Fibroblast of mammary gland (primary cell): ENCODE measurements around the gene KCTD11.

Source experiments
- DNase-seq: peaks from one replicate; pipeline ENCODE4 v3.0.0-alpha.2; 2010; ENCODE audit warnings: low read depth
- H3K4me3 ChIP-seq: 2 replicates; pipeline ENCODE4 v1.5.1; 2011; ENCODE audit warnings: low read depth, mild to moderate bottlenecking, low read length, moderate library complexity; ENCODE audit not compliant: control insufficient read depth
- CTCF ChIP-seq: conservative IDR thresholded peaks from 2 replicates; pipeline ENCODE4 v1.5.1; 2011; ENCODE audit warnings: low read depth, low read length, inconsistent platforms; ENCODE audit not compliant: control insufficient read depth, insufficient read depth

The KCTD11 gene

GRCh38 chr17:7403977-7404736 is 52.2 kb downstream of the KCTD11 start, which contains the start of gene TMEM256:
TMEM256 (minus strand) TSS chr17:7404097; CDS start chr17:7404084, 13 bp downstream.
- peak within 1 kb of the TSS; percentile 69 for H3K4me3 ChIP-seq

More at GRCh38 chr17:7403977-7404736, 52.2 kb downstream of the KCTD11 start, which contains the start of gene TMEM256:
- DNase-seq: peak; percentile 99
- TF ChIP-seq CTCF: no peak
